ENCODE measurements around the gene PARD3. TPM values are rescaled to one million over a fixed set of nuclear protein-coding genes. Genes with fewer than 3 reads are reported as not detected.

The PARD3 gene
- total RNA-seq, 4 donors from 2014 or later: 30.9 to 54.6 (median 40.0) TPM

- ATAC-seq (ENCODE audit: low FRiP score) (no peak), DNase-seq (ENCODE audit: low spot score) (no peak)
- no peak for TF ChIP-seq CTCF (IDR thresholded peaks at IDR 0.05)
Measured at GRCh38 chr10:34423673-34424625, 391.1 kb downstream of the PARD3 start.

GRCh38 chr10:34420795-34421194 lies 394.3 kb downstream of the PARD3 start:
- DNase-seq (ENCODE audit: low spot score) (no peak), ATAC-seq (ENCODE audit: low FRiP score) (no peak)
- TF ChIP-seq CTCF (IDR thresholded peaks at IDR 0.05): no peak

GRCh38 chr10:34420273-34420672 lies 394.8 kb downstream of the PARD3 start:
- ATAC-seq (ENCODE audit: low FRiP score) (no peak), DNase-seq (ENCODE audit: low spot score) (no peak)
- TF ChIP-seq CTCF (IDR thresholded peaks at IDR 0.05): no peak

GRCh38 chr10:34415039-34415438 lies 400.1 kb downstream of the PARD3 start:
- TF ChIP-seq CTCF (IDR thresholded peaks at IDR 0.05): no peak
- DNase-seq (ENCODE audit: low spot score) (no peak), ATAC-seq (ENCODE audit: low FRiP score) (no peak)

- no peak for TF ChIP-seq CTCF (IDR thresholded peaks at IDR 0.05)
- no peak for ATAC-seq (ENCODE audit: low FRiP score)
Measured at GRCh38 chr10:34413756-34414587, 401.1 kb downstream of the PARD3 start.

GRCh38 chr10:34413214-34413613 lies 401.9 kb downstream of the PARD3 start:
- DNase-seq (ENCODE audit: low spot score) (no peak), ATAC-seq (ENCODE audit: low FRiP score) (no peak)
- TF ChIP-seq CTCF (IDR thresholded peaks at IDR 0.05): no peak

More at GRCh38 chr10:34413756-34414587, 401.1 kb downstream of the PARD3 start:
- no peak for DNase-seq (ENCODE audit: low spot score)
